Left lobe of liver (tissue), 2 donors: ENCODE results near the gene RELN. TPM values are rescaled to one million over a fixed set of nuclear protein-coding genes. Genes with fewer than 3 reads are reported as not detected.
"Not testable (repeated sequence)": the region's sequence is repeated elsewhere in the genome, so short reads cannot be mapped to it uniquely, and the experiment has no call there.

Source experiments
- ATAC-seq: fragments of 200-7000 bp; cut with Tn5 transposase; one replicate; pipeline ENCODE4 v1.9.1; 2020; ENCODE audit warnings: mild to moderate bottlenecking, moderate library complexity
- DNase-seq: peaks from one replicate; pipeline ENCODE4 v3.0.0-alpha.2; 2020; ENCODE audit warnings: low spot score
- total RNA-seq: library from RNA; stranded (reverse); gene quantifications from one replicate; pipeline ENCODE4 v1.2.1, GENCODE V29; 2021
- donor health status: DM: no; HTN: no; CAD: no; lungs with moderate emphysema.
- donor health status: DM: no; HTN: yes; CAD: no.

Gene RELN
- 17.2 TPM for total RNA-seq

DNA sequence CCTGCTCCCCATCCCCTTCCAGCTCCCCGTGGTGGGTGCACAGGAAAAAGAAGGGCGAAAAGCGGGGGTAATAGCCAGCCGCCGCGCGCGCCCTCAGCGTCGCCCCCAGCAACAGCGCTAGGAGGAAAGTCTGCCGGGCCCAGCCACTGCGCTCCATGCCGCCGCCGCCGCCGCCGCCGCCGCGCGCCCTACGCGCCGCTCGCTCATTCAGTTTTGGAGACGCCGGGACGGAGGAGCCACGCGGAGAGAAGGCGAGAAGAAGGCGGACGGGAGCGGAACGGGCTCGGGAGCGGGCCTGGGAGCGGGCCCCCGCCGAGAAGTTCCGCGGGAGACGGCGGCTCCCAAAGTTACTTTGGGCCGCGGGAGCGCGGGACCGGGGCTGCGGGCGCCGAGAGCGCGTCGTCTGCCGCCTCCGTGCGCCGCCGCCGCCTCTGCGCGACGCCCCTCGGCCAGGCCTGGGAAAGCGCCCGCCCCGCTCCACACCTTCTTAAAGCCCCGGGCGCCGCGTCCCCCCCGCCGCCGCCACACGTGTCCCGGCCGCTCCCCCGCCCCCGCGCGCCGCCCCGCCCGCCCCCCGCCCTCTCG lies at the start of gene RELN:
RELN (minus strand) TSS at position 459 of the 585 bp plus-strand sequence; CDS start at position 157, 302 bp downstream.
- ATAC-seq, result peak; percentile 58
- peak; percentile 50 for DNase-seq

DNA sequence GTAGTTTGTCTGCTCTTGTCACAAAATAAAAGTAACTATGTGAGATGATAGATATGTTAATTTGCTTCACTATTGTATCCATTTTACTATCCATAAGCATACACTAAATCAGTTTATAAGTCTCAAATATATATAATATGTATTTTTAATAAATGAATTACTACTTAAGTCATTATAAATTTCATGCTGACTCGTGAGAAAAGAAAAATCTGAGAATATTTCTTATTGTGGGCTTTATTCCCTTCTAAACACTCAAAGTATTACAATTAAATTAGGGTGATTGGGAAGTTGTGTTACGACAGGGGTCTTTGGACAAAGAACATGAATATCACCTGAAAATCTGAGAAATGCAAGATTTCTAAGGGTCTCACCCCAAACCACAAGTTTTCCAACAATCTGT lies 48.7 kb upstream of the RELN start:
- no peak for ATAC-seq
- DNase-seq, result no peak

DNA sequence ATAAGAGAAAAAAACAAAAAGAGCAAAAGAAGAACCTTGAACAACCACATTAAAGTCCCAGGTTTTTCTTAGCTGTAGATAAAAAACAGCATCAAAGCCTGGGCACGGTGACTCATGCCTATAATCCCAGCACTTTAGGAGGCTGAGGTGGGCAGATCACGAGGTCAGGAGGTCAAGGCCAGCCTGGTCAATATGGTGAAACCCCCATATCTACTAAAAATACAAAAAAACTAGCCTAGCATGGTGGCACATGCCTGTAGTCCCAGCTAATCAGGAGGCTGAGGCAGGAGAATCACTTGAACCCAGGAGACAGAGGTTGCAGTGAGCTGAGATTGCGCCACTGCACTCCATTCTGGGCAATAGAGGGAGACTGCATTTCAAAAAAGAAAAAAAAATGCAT lies 47.4 kb upstream of the RELN start:
- ATAC-seq, DNase-seq: not testable (repeated sequence)

GRCh38 chr7:104035351-104035750 lies 45.9 kb upstream of the RELN start:
- no peak for DNase-seq

GRCh38 chr7:104034679-104035078 lies 45.2 kb upstream of the RELN start:
- ATAC-seq, result no peak
- DNase-seq, result no peak

More at GRCh38 chr7:104035351-104035750, 45.9 kb upstream of the RELN start:
- no peak for ATAC-seq

GRCh38 chr7:104033837-104034236 lies 44.4 kb upstream of the RELN start:
- ATAC-seq (no peak), DNase-seq (no peak)

- DNase-seq (no peak), ATAC-seq (no peak)
These were observed 43.0 kb upstream of the RELN start for GRCh38 chr7:104032486-104032885.

- DNase-seq (no peak), ATAC-seq (peak; percentile 69)
These were observed 40.3 kb upstream of the RELN start for GRCh38 chr7:104029765-104030164.

GRCh38 chr7:104024632-104025031 lies 35.2 kb upstream of the RELN start:
- no peak for DNase-seq
- no peak for ATAC-seq

DNA sequence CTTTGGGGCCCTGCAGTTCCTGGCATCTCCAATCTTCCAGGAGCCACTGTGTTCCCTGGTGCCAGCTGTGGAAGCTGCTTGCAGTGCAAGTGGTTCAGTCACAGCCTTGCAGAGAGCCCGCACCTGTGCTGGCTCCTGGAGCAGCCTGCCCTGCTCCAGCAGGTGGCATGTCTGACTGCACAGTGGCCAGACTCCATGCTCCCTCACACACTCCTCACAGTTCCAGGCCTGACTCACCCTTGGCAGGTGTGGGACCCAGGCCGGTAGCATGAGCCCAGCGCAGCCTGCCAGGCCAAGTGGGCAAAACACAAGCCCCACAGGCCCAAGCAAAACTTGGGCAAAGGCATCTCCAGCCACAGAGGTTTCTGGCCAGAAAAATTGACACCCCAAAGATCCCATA lies 33.6 kb upstream of the RELN start:
- ATAC-seq (no peak), DNase-seq (no peak)

DNA sequence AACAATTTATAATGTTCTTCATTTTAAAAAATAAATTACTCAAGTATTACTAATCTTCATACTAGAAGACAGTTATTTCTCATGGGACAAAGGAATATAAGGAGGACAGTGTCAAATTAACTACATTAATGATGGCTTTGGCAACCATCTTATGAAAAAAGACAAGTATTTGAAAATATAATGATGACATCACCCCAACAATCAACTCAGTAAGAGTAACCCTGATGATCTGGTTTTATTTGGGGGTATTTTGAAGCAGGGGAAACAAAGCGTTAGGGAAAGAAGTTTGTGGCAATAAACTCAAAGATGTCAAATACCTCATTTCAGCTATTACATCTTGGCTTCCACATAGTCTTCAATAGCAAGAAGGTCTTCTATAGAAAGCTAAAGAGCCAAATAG lies 29.0 kb upstream of the RELN start:
- DNase-seq, result no peak
- ATAC-seq, result no peak

- ATAC-seq (peak; percentile 36), DNase-seq (no peak)
These were observed 27.5 kb upstream of the RELN start for GRCh38 chr7:104017001-104017400.

- no peak for ATAC-seq
- no peak for DNase-seq
These were observed 23.4 kb upstream of the RELN start for GRCh38 chr7:104012835-104013234.

DNA sequence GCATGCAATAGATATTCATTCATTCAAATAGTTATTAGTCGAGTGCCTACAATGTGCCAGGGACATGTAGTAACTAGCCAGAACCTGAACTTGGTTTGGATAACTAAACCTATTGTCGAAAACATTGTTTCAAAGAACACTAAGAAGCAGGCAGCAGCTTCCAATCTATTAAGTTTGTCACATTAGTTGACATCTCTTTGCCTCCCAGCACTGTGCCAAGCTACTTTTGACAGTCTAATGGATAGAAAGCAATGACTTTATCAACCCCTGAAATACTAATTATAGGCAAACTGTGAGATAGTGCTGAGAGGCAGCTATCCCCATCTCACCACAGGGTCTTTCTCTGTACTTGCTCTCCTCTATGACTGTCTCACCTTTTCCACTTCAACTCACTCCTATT lies 22.4 kb upstream of the RELN start:
- ATAC-seq (no peak), DNase-seq (no peak)

GRCh38 chr7:104010052-104010909 lies 20.8 kb upstream of the RELN start:
- ATAC-seq, result peak; percentile 94
- DNase-seq, result peak; percentile 53

DNA sequence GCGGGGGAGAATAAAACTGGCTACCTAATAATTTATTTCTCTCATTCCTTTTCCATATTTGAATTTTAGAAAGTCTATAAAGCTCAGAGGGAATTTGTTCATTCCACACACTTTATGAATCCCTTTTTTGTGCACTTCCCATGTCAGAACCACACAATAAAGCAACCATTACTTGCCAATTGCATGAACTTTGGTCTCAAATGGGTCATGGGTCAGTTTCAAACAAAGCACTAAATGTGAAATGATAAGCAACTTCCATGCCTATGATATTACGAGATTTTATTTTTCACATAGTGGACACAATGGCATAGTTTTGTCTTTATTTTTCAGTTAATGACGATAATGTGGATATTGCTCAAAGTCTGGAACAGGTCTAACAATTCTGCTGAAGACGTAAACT lies 18.6 kb upstream of the RELN start:
- DNase-seq (no peak), ATAC-seq (peak; percentile 21)

- ATAC-seq, result peak; percentile 27
These were observed 18.2 kb upstream of the RELN start for GRCh38 chr7:104007614-104008013.

DNA sequence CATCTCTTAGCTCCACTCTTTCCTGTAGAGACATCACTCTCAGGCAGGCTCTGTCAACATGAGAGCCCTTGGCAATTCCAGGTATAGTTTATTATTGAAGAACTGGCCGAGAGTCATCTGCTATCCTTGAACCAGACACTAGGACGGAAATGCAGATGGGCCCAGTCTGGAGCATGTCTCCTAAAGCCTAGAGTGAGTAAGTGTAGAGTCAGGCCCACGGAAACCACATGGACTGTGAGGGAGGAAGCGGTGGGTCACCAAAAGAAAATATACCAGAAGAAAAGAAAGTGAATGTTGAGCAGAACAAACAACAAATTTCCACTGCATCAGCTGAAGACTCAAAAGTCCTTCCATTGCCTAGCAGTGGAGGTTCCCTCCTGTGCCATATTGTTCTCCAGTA lies 15.7 kb upstream of the RELN start:
- DNase-seq (no peak), ATAC-seq (no peak)

More at GRCh38 chr7:104007614-104008013, 18.2 kb upstream of the RELN start:
- DNase-seq, result no peak

DNA sequence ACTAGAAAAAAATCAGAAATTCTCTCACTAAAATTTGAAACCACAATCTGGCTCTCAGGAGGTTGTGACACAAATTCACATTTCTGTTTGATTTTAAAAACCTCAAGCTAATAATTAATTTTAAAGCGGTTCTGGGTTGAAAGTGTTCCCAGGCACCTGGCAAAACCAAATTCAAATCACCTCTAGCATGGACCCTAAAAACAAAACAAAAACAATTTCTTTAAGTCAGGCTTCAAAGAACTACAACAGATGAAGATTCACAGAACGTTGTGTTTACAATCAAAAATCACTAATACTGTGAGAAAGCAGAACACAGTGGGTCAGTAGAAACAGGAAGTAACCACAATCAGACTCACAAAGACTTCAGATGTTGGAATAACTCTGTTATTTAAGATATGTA lies 7.2 kb upstream of the RELN start:
- DNase-seq (no peak), ATAC-seq (peak; percentile 75)

DNA sequence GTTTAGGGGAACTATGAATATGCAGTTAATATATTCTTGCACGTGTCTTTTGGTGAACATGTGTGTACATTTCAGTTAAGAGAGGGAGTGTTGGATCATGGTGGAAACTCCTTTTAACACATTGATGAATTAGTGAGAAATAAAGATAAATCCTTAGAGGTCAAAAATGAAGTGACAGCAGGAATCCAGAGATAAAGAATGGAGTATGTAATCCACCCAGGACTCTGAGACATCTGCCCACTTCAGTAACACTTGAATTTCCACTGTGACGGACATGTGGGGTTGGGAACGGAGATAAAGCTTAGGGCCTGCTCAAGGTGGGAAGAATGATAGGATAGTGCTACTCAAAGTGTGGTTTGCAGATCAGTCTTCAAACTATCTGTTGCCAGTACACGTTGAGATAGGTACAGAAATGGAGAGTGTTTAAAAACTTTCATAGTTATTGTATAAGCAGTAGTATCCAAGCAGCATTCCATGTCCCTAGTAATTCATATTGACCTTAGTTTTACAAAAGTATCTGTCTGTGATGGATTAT lies 6.6 kb upstream of the RELN start:
- no peak for DNase-seq
- ATAC-seq, result peak; percentile 51

GRCh38 chr7:103995554-103995953 lies 6.1 kb upstream of the RELN start:
- no peak for ATAC-seq

GRCh38 chr7:103993551-103993950 lies 4.1 kb upstream of the RELN start:
- DNase-seq (no peak), ATAC-seq (no peak)

More at GRCh38 chr7:103995554-103995953, 6.1 kb upstream of the RELN start:
- DNase-seq, result no peak
